Cerebellar cortex (tissue), 1 donor: ENCODE results near the gene NOG.
A peak's percentile ranks its signal among the peaks of the same experiment; 100 is the strongest.

Experiments
- DNase-seq: peaks from one replicate; pipeline ENCODE4 v3.0.0-alpha.2; 2015; ENCODE audit warnings: low spot score

NOG gene

GRCh38 chr17:56593646-56594319, at the start of gene NOG:
Gene NOG, plus strand, starts transcription at chr17:56593699. Its CDS starts 525 bp downstream, at chr17:56594224.
- DNase-seq = peak; percentile 31

- DNase-seq = no peak
Measured at GRCh38 chr17:56545106-56545505, 48.4 kb upstream of the NOG start.

GRCh38 chr17:56545930-56546329, 47.6 kb upstream of the NOG start:
- DNase-seq = no peak

- DNase-seq = no peak
Measured at GRCh38 chr17:56548661-56549060, 44.8 kb upstream of the NOG start.

- DNase-seq = no peak
Measured at GRCh38 chr17:56549501-56549900, 44.0 kb upstream of the NOG start.

GRCh38 chr17:56557682-56558081, 35.8 kb upstream of the NOG start:
- no peak for DNase-seq

GRCh38 chr17:56558088-56558487, 35.4 kb upstream of the NOG start:
- DNase-seq = no peak

- no peak for DNase-seq
Measured at GRCh38 chr17:56570199-56570598, 23.3 kb upstream of the NOG start.

- DNase-seq = no peak
Measured at GRCh38 chr17:56571456-56571855, 22.0 kb upstream of the NOG start.

GRCh38 chr17:56577190-56577842, 16.2 kb upstream of the NOG start:
- no peak for DNase-seq

- no peak for DNase-seq
Measured at GRCh38 chr17:56577843-56578204, 15.7 kb upstream of the NOG start.

GRCh38 chr17:56581635-56582627, 11.6 kb upstream of the NOG start:
- DNase-seq = no peak

- no peak for DNase-seq
Measured at GRCh38 chr17:56583772-56584171, 9.7 kb upstream of the NOG start.

- DNase-seq = no peak
Measured at GRCh38 chr17:56587298-56587697, 6.2 kb upstream of the NOG start.

GRCh38 chr17:56592487-56593085, 913 bp upstream of the NOG start:
- peak; percentile 37 for DNase-seq

GRCh38 chr17:56593086-56593645, 333 bp upstream of the NOG start:
- DNase-seq = peak; percentile 9

GRCh38 chr17:56594320-56595107, 1.0 kb downstream of the NOG start:
- DNase-seq = no peak

GRCh38 chr17:56595108-56595418, 1.6 kb downstream of the NOG start:
- no peak for DNase-seq

- DNase-seq = no peak
Measured at GRCh38 chr17:56595831-56596690, 2.6 kb downstream of the NOG start.
